ENCODE results near the gene NOC2L. TPM values are rescaled to one million over a fixed set of nuclear protein-coding genes. Genes with fewer than 3 reads are reported as not detected.

Gene NOC2L
- total and polyA plus RNA-seq, 9 of the 15 experiments (the other 6 are each of a cell fraction or from before 2014, with no cell fraction given), result 4.0 to 410 (median 200) TPM

DNA sequence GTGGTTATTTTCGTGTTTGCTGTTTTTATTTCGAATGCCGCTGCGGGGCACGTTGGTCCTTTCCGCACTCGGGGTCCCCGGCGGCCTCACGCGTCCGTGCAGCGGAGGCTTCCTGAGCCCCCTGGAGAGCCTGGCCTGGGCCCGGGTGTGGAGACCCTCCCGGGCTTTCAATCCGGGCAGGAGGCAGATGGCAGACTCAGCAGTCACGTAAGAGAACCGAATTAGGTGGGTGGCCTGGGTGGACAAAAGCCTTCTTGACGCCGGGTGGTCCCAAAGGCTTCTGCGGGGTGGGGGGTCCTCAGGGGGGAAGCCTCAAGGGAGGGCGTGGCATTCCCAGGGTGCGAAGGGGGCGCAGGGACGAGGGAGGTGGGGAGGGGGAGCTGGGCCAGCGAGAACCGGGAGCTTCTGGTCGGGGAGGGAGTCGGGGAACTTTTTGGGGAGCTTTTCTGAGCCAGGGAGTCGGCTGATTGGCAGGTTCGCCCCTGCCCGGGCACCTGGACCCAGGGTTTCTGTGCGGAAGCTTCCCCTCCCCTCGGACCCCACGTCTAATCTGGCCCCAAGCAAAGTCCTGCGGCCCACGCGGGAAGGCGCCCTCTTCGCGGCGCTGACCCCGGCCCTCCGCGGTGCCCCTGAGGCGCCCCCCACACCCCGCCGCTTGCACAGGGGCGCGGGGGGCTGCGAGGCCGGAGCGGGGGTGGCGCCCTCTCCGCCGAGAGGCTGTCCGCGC, 42.2 kb upstream of the NOC2L start (continued):
- TF ChIP-seq E2F3 (CRISPR knock-in tag; IDR thresholded peaks at IDR 0.05) (no peak), LCOR (CRISPR knock-in tag; IDR thresholded peaks at IDR 0.05) (peak; percentile 65; the same call in 1 of the 2 replicates), KDM2B (CRISPR knock-in tag; IDR thresholded peaks at IDR 0.05) (0 out of 2 replicates have a peak, but pooled peaks have one; percentile 30), NR2F6 (CRISPR knock-in tag; IDR thresholded peaks at IDR 0.05) (no peak), GMEB1 (CRISPR knock-in tag; IDR thresholded peaks at IDR 0.05) (no peak), NR1H2 (CRISPR knock-in tag; IDR thresholded peaks at IDR 0.05) (no peak; the same call in 1 of the 2 replicates), RREB1 (CRISPR knock-in tag; IDR thresholded peaks at IDR 0.05) (0 out of 2 replicates have a peak, but pooled peaks have one; percentile 51), TARDBP (IDR thresholded peaks at IDR 0.05) (no peak), TEAD1 (CRISPR knock-in tag; IDR thresholded peaks at IDR 0.05) (peak in 1 of 2 experiments; percentile 10; a peak in 1 of 4 replicates), ZFX (CRISPR knock-in tag; IDR thresholded peaks at IDR 0.05) (no peak), ZNF197 (CRISPR knock-in tag; IDR thresholded peaks at IDR 0.05; ENCODE audit: low read depth) (0 out of 2 replicates have a peak, but pooled peaks have one; percentile 13), ZNF584 (CRISPR knock-in tag; IDR thresholded peaks at IDR 0.05; ENCODE audit: low read depth) (no peak), ZBTB7A (IDR thresholded peaks at IDR 0.05; ENCODE audit: borderline replicate concordance, control insufficient read depth, low read depth, low read length) (peak; percentile 86), KDM4B (IDR thresholded peaks at IDR 0.05; ENCODE audit: borderline replicate concordance in 2 of 2, low read depth in 1 of 2) (0 out of 4 replicates have a peak, but pooled peaks of 1 of the 2 experiments have one; percentile 17), IFI16 (CRISPR knock-in tag; IDR thresholded peaks at IDR 0.05) (no peak)
- TF ChIP-seq, protein P1, sequence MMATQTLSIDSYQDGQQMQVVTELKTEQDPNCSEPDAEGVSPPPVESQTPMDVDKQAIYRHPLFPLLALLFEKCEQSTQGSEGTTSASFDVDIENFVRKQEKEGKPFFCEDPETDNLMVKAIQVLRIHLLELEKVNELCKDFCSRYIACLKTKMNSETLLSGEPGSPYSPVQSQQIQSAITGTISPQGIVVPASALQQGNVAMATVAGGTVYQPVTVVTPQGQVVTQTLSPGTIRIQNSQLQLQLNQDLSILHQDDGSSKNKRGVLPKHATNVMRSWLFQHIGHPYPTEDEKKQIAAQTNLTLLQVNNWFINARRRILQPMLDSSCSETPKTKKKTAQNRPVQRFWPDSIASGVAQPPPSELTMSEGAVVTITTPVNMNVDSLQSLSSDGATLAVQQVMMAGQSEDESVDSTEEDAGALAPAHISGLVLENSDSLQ (IDR thresholded peaks at IDR 0.05), result peak; percentile 57
- TF ChIP-seq, protein P2, sequence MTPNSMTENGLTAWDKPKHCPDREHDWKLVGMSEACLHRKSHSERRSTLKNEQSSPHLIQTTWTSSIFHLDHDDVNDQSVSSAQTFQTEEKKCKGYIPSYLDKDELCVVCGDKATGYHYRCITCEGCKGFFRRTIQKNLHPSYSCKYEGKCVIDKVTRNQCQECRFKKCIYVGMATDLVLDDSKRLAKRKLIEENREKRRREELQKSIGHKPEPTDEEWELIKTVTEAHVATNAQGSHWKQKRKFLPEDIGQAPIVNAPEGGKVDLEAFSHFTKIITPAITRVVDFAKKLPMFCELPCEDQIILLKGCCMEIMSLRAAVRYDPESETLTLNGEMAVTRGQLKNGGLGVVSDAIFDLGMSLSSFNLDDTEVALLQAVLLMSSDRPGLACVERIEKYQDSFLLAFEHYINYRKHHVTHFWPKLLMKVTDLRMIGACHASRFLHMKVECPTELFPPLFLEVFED (CRISPR knock-in tag; conservative IDR thresholded peaks at IDR 0.05), result no peak
